ENCODE results near the gene NIT1. TPM values are rescaled to one million over a fixed set of nuclear protein-coding genes. Genes with fewer than 3 reads are reported as not detected.

NIT1 gene
- total and polyA plus RNA-seq, 9 of the 15 experiments (the other 6 are each of a cell fraction or from before 2014, with no cell fraction given), result 18.4 to 76.0 (median 33.7) TPM

DNA sequence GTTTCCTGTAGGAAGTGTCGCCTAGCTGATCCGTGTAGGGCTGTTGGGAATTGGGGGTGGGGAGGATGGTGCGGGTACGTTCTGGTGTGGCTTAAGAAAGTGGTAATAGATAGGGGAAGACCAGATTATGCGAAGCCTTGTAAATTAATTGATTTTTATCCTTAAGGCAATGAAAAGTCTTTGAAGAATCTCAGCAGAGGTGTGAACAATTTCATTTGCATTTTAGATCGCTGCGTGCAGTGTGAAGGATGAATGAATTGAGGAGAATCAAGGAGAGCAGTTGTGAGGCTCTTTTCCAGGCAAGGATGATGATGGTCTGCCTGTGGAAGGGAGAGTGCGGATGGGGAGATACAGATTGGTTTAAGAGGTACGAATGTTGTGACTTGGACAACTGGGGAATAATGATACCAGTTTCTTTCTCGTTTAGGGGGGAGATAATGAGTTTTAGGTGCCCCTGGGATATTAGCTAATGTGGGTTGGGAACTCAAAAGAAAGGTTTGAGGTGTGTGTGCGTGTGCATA is 15.4 kb downstream of the NIT1 start (continued):
- no peak for TF ChIP-seq NBN (IDR thresholded peaks at IDR 0.05; ENCODE audit: low read depth)
- no peak for TF ChIP-seq MNT (conservative IDR thresholded peaks at IDR 0.05)
- TF ChIP-seq SMAD2 (IDR thresholded peaks at IDR 0.05; ENCODE audit: low read depth, low read length), result no peak
- TF ChIP-seq CBFB (CRISPR knock-in tag; IDR thresholded peaks at IDR 0.05), result no peak
- no peak for TF ChIP-seq ETS2 (tag; IDR thresholded peaks at IDR 0.05; ENCODE audit: borderline replicate concordance, poor library complexity, severe bottlenecking)
- no peak for TF ChIP-seq RAD51 (IDR thresholded peaks at IDR 0.05; ENCODE audit: borderline replicate concordance, low read depth)
- TF ChIP-seq SMAD1 (IDR thresholded peaks at IDR 0.05; ENCODE audit: low read depth, low read length, partially characterized antibody), result no peak
- TF ChIP-seq, protein P1, sequence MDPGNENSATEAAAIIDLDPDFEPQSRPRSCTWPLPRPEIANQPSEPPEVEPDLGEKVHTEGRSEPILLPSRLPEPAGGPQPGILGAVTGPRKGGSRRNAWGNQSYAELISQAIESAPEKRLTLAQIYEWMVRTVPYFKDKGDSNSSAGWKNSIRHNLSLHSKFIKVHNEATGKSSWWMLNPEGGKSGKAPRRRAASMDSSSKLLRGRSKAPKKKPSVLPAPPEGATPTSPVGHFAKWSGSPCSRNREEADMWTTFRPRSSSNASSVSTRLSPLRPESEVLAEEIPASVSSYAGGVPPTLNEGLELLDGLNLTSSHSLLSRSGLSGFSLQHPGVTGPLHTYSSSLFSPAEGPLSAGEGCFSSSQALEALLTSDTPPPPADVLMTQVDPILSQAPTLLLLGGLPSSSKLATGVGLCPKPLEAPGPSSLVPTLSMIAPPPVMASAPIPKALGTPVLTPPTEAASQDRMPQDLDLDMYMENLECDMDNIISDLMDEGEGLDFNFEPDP (CRISPR knock-in tag; IDR thresholded peaks at IDR 0.05), result no peak
- no peak for TF ChIP-seq ZC3H11A (IDR thresholded peaks at IDR 0.05; ENCODE audit: low read depth, low read length)
- no peak for TF ChIP-seq FOXM1 (IDR thresholded peaks at IDR 0.05; ENCODE audit: low read depth)
- no peak for TF ChIP-seq FOXM1 (CRISPR knock-in tag; IDR thresholded peaks at IDR 0.05; ENCODE audit: low read depth)
- peak; percentile 1; the same call in 1 of the 2 replicates for TF ChIP-seq HBP1 (CRISPR knock-in tag; IDR thresholded peaks at IDR 0.05)
- no peak for TF ChIP-seq SOX6 (IDR thresholded peaks at IDR 0.05)
- no peak for TF ChIP-seq NR3C1 (CRISPR knock-in tag; IDR thresholded peaks at IDR 0.05)
- TF ChIP-seq ZNF347 (CRISPR knock-in tag; IDR thresholded peaks at IDR 0.05; ENCODE audit: low read depth), result no peak
- TF ChIP-seq ZBTB5 (IDR thresholded peaks at IDR 0.05), result no peak

Measured in K562 (cell line).